PC-9 (cell line): Measurements from ENCODE around the gene TBC1D22A. TPM values are rescaled to one million over a fixed set of nuclear protein-coding genes. Genes with fewer than 3 reads are reported as not detected.
A peak's percentile ranks its signal among the peaks of the same experiment; 100 is the strongest.

Experiments
- BruUV-seq: library from RNA; stranded (reverse); fragments of 400-500 nt; replicated peaks from 2 replicates; lab custom pipeline; 2021; lab: Mats Ljungman, UMichigan
- CTCF ChIA-PET: fragments of 300-600 bp; sonication (Branson Sonifier 250); formaldehyde crosslinking; loops from one replicate; lab custom pipeline; 2022; ENCODE audit warnings: antibody characterized with exemption; lab: Charles Lee
- POLR2A ChIA-PET: fragments of 300-600 bp; sonication (Branson Sonifier 250); formaldehyde crosslinking; loops from one replicate; lab custom pipeline; 2022; ENCODE audit warnings: antibody characterized with exemption; ENCODE audit not compliant: unreplicated experiment; lab: Charles Lee
- DNase-seq, 2 experiments: peaks; one replicate each; pipeline versions ENCODE4 v3.0.0 to v3.0.0-alpha.2; 2015 to 2022; ENCODE audit warnings: mixed read lengths in 1 of 2
- H2AFZ ChIP-seq: fragments of 200-600 bp; sonication (generic); 2 replicates; pipeline ENCODE4 v1.8.1; 2017; ENCODE audit warnings: antibody characterized with exemption
- H3F3A ChIP-seq: fragments of 200-600 bp; sonication (generic); 2 replicates; pipeline ENCODE4 v1.8.1; 2017; ENCODE audit warnings: antibody characterized with exemption, mild to moderate bottlenecking, low read depth; ENCODE audit not compliant: insufficient read depth
- H3K27ac ChIP-seq: fragments of 200-600 bp; sonication (generic); 2 replicates; pipeline ENCODE4 v1.6.1; 2016; ENCODE audit warnings: mixed run types
- H3K27me3 ChIP-seq: fragments of 200-600 bp; sonication (generic); 2 replicates; pipeline ENCODE4 v1.6.1; 2016; ENCODE audit warnings: low read depth, mixed run types; ENCODE audit not compliant: insufficient read depth
- H3K36me3 ChIP-seq: fragments of 200-600 bp; sonication (generic); 2 replicates; pipeline ENCODE4 v1.6.1; 2016; ENCODE audit warnings: low read depth, mixed run types
- H3K4me1 ChIP-seq: fragments of 200-600 bp; sonication (generic); replicated peaks from 2 replicates; pipeline ENCODE4 v1.6.1; 2016; ENCODE audit warnings: mixed run types; ENCODE audit not compliant: insufficient read depth
- H3K4me2 ChIP-seq: fragments of 200-600 bp; sonication (generic); 2 replicates; pipeline ENCODE4 v1.6.1; 2017; ENCODE audit warnings: mixed run types
- H3K4me3 ChIP-seq: fragments of 200-600 bp; sonication (generic); 2 replicates; pipeline ENCODE4 v1.6.1; 2016; ENCODE audit warnings: mixed run types
- H3K79me2 ChIP-seq: fragments of 200-600 bp; sonication (generic); 2 replicates; pipeline ENCODE4 v1.6.1; 2017; ENCODE audit warnings: low read depth, mixed run types
- H3K9me2 ChIP-seq: fragments of 200-600 bp; sonication (generic); 2 replicates; pipeline ENCODE4 v1.8.1; 2017; ENCODE audit warnings: mild to moderate bottlenecking; ENCODE audit not compliant: insufficient read depth
- H3K9me3 ChIP-seq: fragments of 200-600 bp; sonication (generic); 2 replicates; pipeline ENCODE4 v1.8.1; 2016; ENCODE audit warnings: low read depth; ENCODE audit not compliant: insufficient read depth
- H4K20me1 ChIP-seq: fragments of 200-600 bp; sonication (generic); 2 replicates; pipeline ENCODE4 v1.8.1; 2017; ENCODE audit not compliant: insufficient read depth
- CTCF ChIP-seq: fragments of 200-600 bp; sonication (generic); conservative IDR thresholded peaks from 2 replicates; pipeline ENCODE4 v1.6.1; 2017; ENCODE audit warnings: mixed run types, antibody characterized with exemption, mild to moderate bottlenecking, moderate library complexity
- EZH2 ChIP-seq: fragments of 200-600 bp; sonication (generic); IDR thresholded peaks from 2 replicates; pipeline ENCODE4 v1.8.0; 2017; ENCODE audit warnings: antibody characterized with exemption, low read depth
- intact Hi-C: fragments of 100-400 bp; cut with micrococcal nuclease; formaldehyde crosslinking; loops from one replicate; pipeline ENCODE4 v1.10.0; 2022; ENCODE audit not compliant: unreplicated experiment
- total RNA-seq: library from RNA; stranded (reverse); gene quantifications from 2 replicates; pipeline ENCODE4 v1.2.3, GENCODE V29; 2021

TBC1D22A gene
- total RNA-seq, 1 experiment from 2014 or later: 40.3 TPM

- H3K4me2 ChIP-seq: no peak overlapping the region
- no peaks in the 10 kb centered on the region for H3K4me1 ChIP-seq
- peaks cover 8% of the 10 kb centered on the region; the same call in 1 of the 2 replicates for H3K36me3 ChIP-seq
- ChIA-PET CTCF (interaction anchor here (0.6 kb wide), 1 partner anchor 528 kb away, joined by 3 read pairs; no protein-coding TSS in a partner anchor), POLR2A (no interaction called here)
- no peak overlapping the region for H3K27ac ChIP-seq
- H4K20me1 ChIP-seq: peaks cover 37% of the 10 kb centered on the region
- peaks cover 10% of the 10 kb centered on the region; the same call in 1 of the 2 replicates for H3F3A ChIP-seq
- no peak overlapping the region for H3K4me3 ChIP-seq
- no peak overlapping the region for H2AFZ ChIP-seq
- H3K79me2 ChIP-seq: no peaks in the 10 kb centered on the region; the same call in 1 of the 2 replicates
- H3K9me2 ChIP-seq: no peaks in the 10 kb centered on the region
- H3K27me3 ChIP-seq: no peaks in the 10 kb centered on the region
- DNase-seq: no peak
- H3K9me3 ChIP-seq: no peaks in the 10 kb centered on the region
- TF ChIP-seq EZH2: no peak
- TF ChIP-seq CTCF: no peak
- BruUV-seq: no TSS peak
- intact Hi-C loops: no loop called here
Observed at GRCh38 chr22:46795845-46796565, 33.6 kb downstream of the TBC1D22A start.

- H3K27me3 ChIP-seq: no peaks in the 10 kb centered on the region
- no peak overlapping the region for H3K4me3 ChIP-seq
- POLR2A ChIA-PET: no interaction called here
- no peak for TF ChIP-seq CTCF
- H3F3A ChIP-seq: peaks cover 10% of the 10 kb centered on the region
- peaks cover 33% of the 10 kb centered on the region for H4K20me1 ChIP-seq
- H3K9me2 ChIP-seq: no peaks in the 10 kb centered on the region
- intact Hi-C loops: no loop called here
- peaks cover 8% of the 10 kb centered on the region; the same call in 1 of the 2 replicates for H3K36me3 ChIP-seq
- H3K9me3 ChIP-seq: no peaks in the 10 kb centered on the region
- H2AFZ ChIP-seq: no peak overlapping the region
- CTCF ChIA-PET: no interaction called here
- BruUV-seq: no TSS peak
- no peaks in the 10 kb centered on the region for H3K4me1 ChIP-seq
- no peak overlapping the region for H3K27ac ChIP-seq
- no peak overlapping the region for H3K4me2 ChIP-seq
- no peak for DNase-seq
- H3K79me2 ChIP-seq: no peaks in the 10 kb centered on the region; the same call in 1 of the 2 replicates
Observed at GRCh38 chr22:46796566-46797195, 34.2 kb downstream of the TBC1D22A start.

DNA sequence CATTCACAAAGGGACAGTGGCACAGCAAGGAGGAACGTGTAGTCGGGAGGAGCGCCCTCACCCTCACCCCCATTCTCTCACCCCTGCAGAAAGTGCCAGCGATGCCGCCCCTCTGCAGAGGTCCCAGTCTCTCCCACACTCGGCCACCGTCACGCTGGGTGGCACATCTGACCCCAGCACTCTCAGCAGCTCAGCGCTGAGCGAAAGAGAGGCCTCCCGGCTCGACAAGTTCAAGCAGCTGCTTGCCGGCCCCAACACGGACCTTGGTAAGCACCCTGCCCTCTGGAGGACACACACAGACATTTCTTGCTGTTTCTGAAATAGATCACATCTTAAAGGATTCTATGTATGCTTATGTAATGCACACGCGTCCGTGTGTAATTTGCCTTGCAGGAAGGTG lies 34.9 kb downstream of the TBC1D22A start:
- Histone ChIP-seq H3K27me3 (no peaks in the 10 kb centered on the region), H4K20me1 (peaks cover 31% of the 10 kb centered on the region), H3K9me2 (no peaks in the 10 kb centered on the region), H3K4me1 (no peaks in the 10 kb centered on the region), H3K4me2 (no peak overlapping the region), H3K36me3 (peaks cover 8% of the 10 kb centered on the region; the same call in 1 of the 2 replicates), H3K27ac (no peak overlapping the region), H2AFZ (no peak overlapping the region), H3K9me3 (no peaks in the 10 kb centered on the region), H3F3A (peaks cover 10% of the 10 kb centered on the region), H3K4me3 (no peak overlapping the region), H3K79me2 (no peaks in the 10 kb centered on the region; the same call in 1 of the 2 replicates)
- CTCF ChIA-PET: no interaction called here
- POLR2A ChIA-PET: no interaction called here
- intact Hi-C loops: no loop called here
- BruUV-seq: no TSS peak
- peak; percentile 32 for TF ChIP-seq CTCF
- TF ChIP-seq EZH2: no peak
- no peak for DNase-seq
